ENCODE data around the gene NIPAL3.
A peak's percentile ranks its signal among the peaks of the same experiment; 100 is the strongest.

The NIPAL3 gene

GRCh38 chr1:24391882-24392603 is 23.6 kb upstream of the NIPAL3 start:
- DNase-seq: peak; percentile 80

GRCh38 chr1:24392604-24392946 is 23.0 kb upstream of the NIPAL3 start:
- no peak for DNase-seq

- DNase-seq: no peak
These were observed 22.5 kb upstream of the NIPAL3 start for GRCh38 chr1:24392982-24393650.

GRCh38 chr1:24393892-24394291 is 21.7 kb upstream of the NIPAL3 start:
- no peak for DNase-seq

- DNase-seq: no peak
These were observed 15.5 kb upstream of the NIPAL3 start for GRCh38 chr1:24400065-24400464.

GRCh38 chr1:24403806-24404205 is 11.8 kb upstream of the NIPAL3 start:
- DNase-seq: no peak

- DNase-seq: no peak
These were observed 8.8 kb upstream of the NIPAL3 start for GRCh38 chr1:24406788-24407187.

- DNase-seq: no peak
These were observed 6.1 kb upstream of the NIPAL3 start for GRCh38 chr1:24409535-24409934.

- no peak for DNase-seq
These were observed 4.9 kb upstream of the NIPAL3 start for GRCh38 chr1:24410750-24411149.

GRCh38 chr1:24411963-24412362 is 3.6 kb upstream of the NIPAL3 start:
- no peak for DNase-seq

- no peak for DNase-seq
These were observed 3.2 kb upstream of the NIPAL3 start for GRCh38 chr1:24412408-24412807.

- DNase-seq: peak; percentile 88
These were observed 2.0 kb upstream of the NIPAL3 start, which contains the start of gene STPG1 for GRCh38 chr1:24413350-24414163. Gene STPG1, minus strand, starts transcription at chr1:24413782. Its CDS starts 12,394 bp downstream, at chr1:24401388.

- DNase-seq: no peak
These were observed 748 bp upstream of the NIPAL3 start for GRCh38 chr1:24414775-24415333.

- peak; percentile 41 for DNase-seq
These were observed 486 bp downstream of the NIPAL3 start for GRCh38 chr1:24415910-24416665.

GRCh38 chr1:24416666-24417391 is 1.2 kb downstream of the NIPAL3 start:
- peak; percentile 79 for DNase-seq

GRCh38 chr1:24417681-24418080 is 2.1 kb downstream of the NIPAL3 start:
- DNase-seq: no peak

GRCh38 chr1:24418898-24419628 is 3.5 kb downstream of the NIPAL3 start:
- no peak for DNase-seq

GRCh38 chr1:24420547-24420946 is 4.9 kb downstream of the NIPAL3 start:
- no peak for DNase-seq

- DNase-seq: no peak
These were observed 5.9 kb downstream of the NIPAL3 start for GRCh38 chr1:24421502-24421901.

GRCh38 chr1:24424207-24424606 is 8.6 kb downstream of the NIPAL3 start:
- DNase-seq: no peak

- no peak for DNase-seq
These were observed 9.4 kb downstream of the NIPAL3 start for GRCh38 chr1:24424990-24425389.

Data from RPMI8226 (cell line).